Stomach (tissue), 9 donors: Measurements from ENCODE around the gene CD58. TPM values are rescaled to one million over a fixed set of nuclear protein-coding genes. Genes with fewer than 3 reads are reported as not detected.

ENCODE experiments used
- DNase-seq, 2 donors: peaks; one replicate each; pipeline versions ENCODE4 v3.0.0 to v3.0.0-alpha.2; 2013 to 2019
- H3K27ac ChIP-seq, 5 donors: fragments of 200-600 bp in 4 of 5; sonication (generic) in 4 of 5; one replicate each; pipeline ENCODE4 v1.5.1; 2013 to 2019; ENCODE audit warnings: mild to moderate bottlenecking in 1 of 5, moderate library complexity in 1 of 5
- H3K27me3 ChIP-seq, 3 donors: fragments of 200-600 bp; sonication (generic); one replicate each; pipeline ENCODE4 v1.5.1; 2017 to 2019; ENCODE audit warnings: mixed run types in 1 of 3
- H3K36me3 ChIP-seq, 4 donors: fragments of 200-600 bp; sonication (generic); 1 replicate in 3 of 4; 2 replicates in 1 of 4; pipeline ENCODE4 v1.5.1; 2016 to 2019
- H3K4me1 ChIP-seq, 4 donors: fragments of 200-600 bp; sonication (generic); one replicate each; pipeline ENCODE4 v1.5.1; 2016 to 2019
- H3K4me3 ChIP-seq, 4 donors: fragments of 200-600 bp; sonication (generic) in 3 of 4; one replicate each; pipeline ENCODE4 v1.5.1; 2016 to 2019; ENCODE audit warnings: mild to moderate bottlenecking in 1 of 4
- H3K9me3 ChIP-seq, 4 donors: fragments of 200-600 bp; sonication (generic); one replicate each; pipeline ENCODE4 v1.5.1; 2016 to 2019
- CTCF ChIP-seq, 7 experiments: fragments of 450-650 bp in 4 of 7; fragments of 200-600 bp in 3 of 7; sonication (generic) in 3 of 7; IDR thresholded peaks; one replicate each; pipeline ENCODE4 v1.5.1; 2016 to 2019; ENCODE audit warnings: antibody characterized with exemption in 7 of 7, control low read depth in 2 of 7, mild to moderate bottlenecking in 1 of 7
- EP300 ChIP-seq: sonication (generic); formaldehyde crosslinking; IDR thresholded peaks from one replicate; pipeline ENCODE4 v1.6.1; 2017; ENCODE audit warnings: antibody characterized with exemption
- POLR2A ChIP-seq, 4 donors: fragments of 450-650 bp; IDR thresholded peaks; one replicate each; pipeline ENCODE4 v1.6.1; 2016; ENCODE audit warnings: antibody characterized with exemption in 4 of 4, control low read depth in 2 of 4, mild to moderate bottlenecking in 1 of 4, moderate library complexity in 1 of 4
- POLR2AphosphoS5 ChIP-seq, 3 donors: sonication (generic); formaldehyde crosslinking; IDR thresholded peaks; one replicate each; pipeline ENCODE4 v1.6.1; 2016; ENCODE audit warnings: antibody characterized with exemption in 3 of 3
- WGBS, 5 donors: extraction: QIAGEN DNeasy Blood & Tissue Kit in 3 of 5; methylation state at CpG; one replicate each; pipeline versions ENCODE4 v1.1.5 to v1.1.7; 2013 to 2018; 5-methylcytosine and 5-hydroxymethylcytosine counted together
- intact Hi-C: fragments of 100-400 bp; cut with DNase I; formaldehyde crosslinking; loops from one replicate; pipeline ENCODE4 v1.15.1; 2023; ENCODE audit warnings: low total_unique reads
- polyA plus RNA-seq, 3 donors: library from polyadenylated mRNA; stranded (reverse); fragments of 200-250 nt; gene quantifications; one replicate each; pipeline ENCODE4 v1.2.3, GENCODE V29; 2013
- total RNA-seq, 5 donors: library from RNA; depleted of rRNA; stranded (reverse); fragments of >200 nt; gene quantifications; one replicate each; pipeline versions ENCODE4 v1.1.0 to v1.2.3, GENCODE V29; 2014 to 2016
- donor health status: healthy with polysubstance abuse.
- donor health status: Bipolar disorder and iron deficiency.
- donor health status: healthy.

Gene CD58
- total and polyA plus RNA-seq, 8 donors, result 1.2 to 48.8 (median 8.7) TPM

DNA sequence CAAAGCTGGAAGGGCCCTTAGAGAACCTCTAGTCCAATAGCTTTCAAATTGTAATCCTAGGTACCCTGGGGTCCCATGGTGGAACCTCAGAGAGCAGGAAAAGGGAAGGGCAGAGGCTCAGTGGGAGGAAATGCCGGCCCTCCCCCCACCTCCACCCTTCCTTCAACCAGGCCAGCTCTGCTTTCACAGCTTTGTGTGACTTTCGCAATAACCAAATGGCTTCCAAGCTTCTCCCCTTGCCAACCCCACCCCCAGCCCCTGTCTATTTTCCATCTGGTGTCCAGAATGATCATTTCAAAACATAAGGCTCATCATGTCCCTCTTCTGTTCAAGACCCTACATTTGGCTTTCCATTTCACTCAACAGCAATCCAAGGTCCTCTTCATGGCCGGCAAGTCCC, 74.4 kb downstream of the CD58 start:
- intact Hi-C loops, result loop anchor here (5.0 kb wide), 1 partner anchor 354 kb away; no protein-coding TSS in a partner anchor
- no peaks in the 10 kb centered on the region for H3K27me3 ChIP-seq
- H3K36me3 ChIP-seq, result no peaks in the 10 kb centered on the region
- TF ChIP-seq EP300, result no peak
- TF ChIP-seq CTCF (IDR thresholded peaks at IDR 0.05), result no peak
- TF ChIP-seq POLR2AphosphoS5 (IDR thresholded peaks at IDR 0.05), result no peak
- no peak for TF ChIP-seq POLR2A (IDR thresholded peaks at IDR 0.05)
- WGBS, 5 donors, result 73 to 79% (median 76%) methylated on average over 3 of the region's 3 CpGs
- DNase-seq, result no peak
- no peaks in the 10 kb centered on the region for H3K9me3 ChIP-seq
- H3K27ac ChIP-seq, result peak overlapping the region in 2 of 5 donors; percentile 33 to 41
- peaks cover 17 to 49% (median 18%) of the 10 kb centered on the region in 4 donors for H3K4me1 ChIP-seq
- no peak overlapping the region for H3K4me3 ChIP-seq

- intact Hi-C loops, result loop anchor here (5.0 kb wide), 1 partner anchor 353 kb away; no protein-coding TSS in a partner anchor
- H3K27me3 ChIP-seq, result no peaks in the 10 kb centered on the region
- H3K27ac ChIP-seq, result peak overlapping the region in 2 of 5 donors; percentile 33 to 41
- H3K36me3 ChIP-seq, result no peaks in the 10 kb centered on the region
- no peak for DNase-seq
- no peak for TF ChIP-seq POLR2AphosphoS5 (IDR thresholded peaks at IDR 0.05)
- no peak for TF ChIP-seq CTCF (IDR thresholded peaks at IDR 0.05)
- TF ChIP-seq EP300, result no peak
- no peak for TF ChIP-seq POLR2A (IDR thresholded peaks at IDR 0.05)
- WGBS, 5 donors, result 29 to 48% (median 39%) methylated on average over 3 to 4 of the region's 4 CpGs
- no peaks in the 10 kb centered on the region for H3K9me3 ChIP-seq
- H3K4me1 ChIP-seq, result peaks cover 17 to 49% (median 18%) of the 10 kb centered on the region in 4 donors
- no peak overlapping the region for H3K4me3 ChIP-seq
Measured at GRCh38 chr1:116495535-116495934, 75.3 kb downstream of the CD58 start.

DNA sequence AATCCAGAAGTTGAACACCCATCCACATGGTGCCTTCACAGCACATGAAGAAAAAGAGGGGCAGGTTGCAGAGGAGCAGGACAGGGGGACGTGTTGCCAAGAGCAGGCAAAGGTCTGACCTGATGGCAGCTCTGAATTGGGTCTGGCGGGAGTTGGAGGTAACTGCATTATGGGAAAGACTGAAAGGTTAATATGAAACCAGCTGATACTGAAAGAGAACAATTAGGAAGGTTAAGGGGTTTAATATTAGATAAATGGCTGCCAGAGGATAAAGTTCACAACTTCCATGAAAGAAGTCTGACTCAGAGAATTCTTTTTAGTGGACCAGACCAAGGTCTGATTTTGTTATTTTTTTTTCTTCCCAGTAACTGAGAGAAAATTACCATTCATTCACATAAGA, 76.1 kb downstream of the CD58 start:
- WGBS, 5 donors, result 23 to 52% (median 44%) methylated on average over 2 of the region's 2 CpGs
- Histone ChIP-seq H3K27ac (peak overlapping the region in 3 of 5 donors; percentile 15 to 41 (median 33)), H3K4me3 (no peak overlapping the region), H3K27me3 (no peaks in the 10 kb centered on the region), H3K4me1 (peaks cover 18 to 52% (median 19%) of the 10 kb centered on the region in 4 donors), H3K9me3 (no peaks in the 10 kb centered on the region), H3K36me3 (no peaks in the 10 kb centered on the region)
- no peak for TF ChIP-seq POLR2A (IDR thresholded peaks at IDR 0.05)
- no peak for TF ChIP-seq CTCF (IDR thresholded peaks at IDR 0.05)
- TF ChIP-seq POLR2AphosphoS5 (IDR thresholded peaks at IDR 0.05), result no peak
- no peak for TF ChIP-seq EP300
- intact Hi-C loops, result loop anchor here (5.0 kb wide), 1 partner anchor 352 kb away; no protein-coding TSS in a partner anchor
- peak in 1 of 2 donors; percentile 48 for DNase-seq

GRCh38 chr1:116494353-116494692, 76.5 kb downstream of the CD58 start:
- peaks cover 18 to 55% (median 21%) of the 10 kb centered on the region in 4 donors for H3K4me1 ChIP-seq
- peak overlapping the region in 1 of 5 donors; percentile 41 for H3K27ac ChIP-seq
- intact Hi-C loops, result no loop called here
- WGBS, 5 donors, result 70 to 79% (median 71%) methylated on average over 12 of the region's 12 CpGs
- no peak for DNase-seq
- TF ChIP-seq CTCF (IDR thresholded peaks at IDR 0.05) (no peak), EP300 (no peak), POLR2AphosphoS5 (IDR thresholded peaks at IDR 0.05) (no peak), POLR2A (IDR thresholded peaks at IDR 0.05) (no peak)
- no peaks in the 10 kb centered on the region for H3K27me3 ChIP-seq
- no peaks in the 10 kb centered on the region for H3K36me3 ChIP-seq
- H3K4me3 ChIP-seq, result no peak overlapping the region
- H3K9me3 ChIP-seq, result no peaks in the 10 kb centered on the region
